ENCODE measurements around the gene SERINC2.
"Not testable (repeated sequence)": the region's sequence is repeated elsewhere in the genome, so short reads cannot be mapped to it uniquely, and the experiment has no call there.

The SERINC2 gene

DNA sequence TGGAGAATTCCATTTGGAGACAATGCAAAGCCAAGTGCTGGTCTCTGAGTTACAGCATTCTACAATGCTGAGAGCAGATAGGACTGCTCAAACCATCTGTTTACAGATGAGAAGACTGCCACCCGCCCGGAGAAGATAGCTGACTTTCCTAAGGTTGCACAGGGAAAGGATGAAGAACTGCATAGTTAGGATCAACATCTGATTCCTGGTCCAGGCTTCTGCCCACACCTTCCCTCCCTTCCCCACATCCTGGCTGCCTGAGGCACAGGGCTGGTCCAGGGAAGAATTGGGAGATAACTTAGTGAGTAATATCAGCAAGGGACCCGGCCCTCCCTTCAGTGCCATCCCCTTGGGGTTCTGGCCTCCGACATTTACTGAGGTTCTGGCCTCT lies 2.0 kb downstream of the SERINC2 start:
- DNase-seq (ENCODE audit: low read depth, low spot score), result no peak

DNA sequence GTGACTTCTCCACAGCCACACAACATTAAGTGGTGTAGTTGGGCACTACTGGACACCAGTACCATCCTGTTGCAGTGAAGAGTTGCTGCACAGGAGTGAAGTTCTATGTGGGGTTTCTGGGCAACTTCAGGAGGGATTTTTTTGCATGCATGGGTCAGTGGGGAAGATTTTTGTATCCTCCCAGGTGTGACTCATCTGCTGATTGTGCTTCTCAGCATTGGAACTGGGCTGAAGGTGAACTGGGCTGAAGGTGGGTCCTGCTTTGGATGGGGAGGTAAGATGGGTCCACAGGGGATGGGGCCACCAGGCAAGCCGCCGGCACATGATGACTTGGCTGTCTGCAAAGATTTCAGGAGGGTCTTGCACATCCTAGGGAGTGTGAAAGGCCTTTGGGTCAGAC lies 2.6 kb downstream of the SERINC2 start:
- DNase-seq (ENCODE audit: low read depth, low spot score), result no peak

DNA sequence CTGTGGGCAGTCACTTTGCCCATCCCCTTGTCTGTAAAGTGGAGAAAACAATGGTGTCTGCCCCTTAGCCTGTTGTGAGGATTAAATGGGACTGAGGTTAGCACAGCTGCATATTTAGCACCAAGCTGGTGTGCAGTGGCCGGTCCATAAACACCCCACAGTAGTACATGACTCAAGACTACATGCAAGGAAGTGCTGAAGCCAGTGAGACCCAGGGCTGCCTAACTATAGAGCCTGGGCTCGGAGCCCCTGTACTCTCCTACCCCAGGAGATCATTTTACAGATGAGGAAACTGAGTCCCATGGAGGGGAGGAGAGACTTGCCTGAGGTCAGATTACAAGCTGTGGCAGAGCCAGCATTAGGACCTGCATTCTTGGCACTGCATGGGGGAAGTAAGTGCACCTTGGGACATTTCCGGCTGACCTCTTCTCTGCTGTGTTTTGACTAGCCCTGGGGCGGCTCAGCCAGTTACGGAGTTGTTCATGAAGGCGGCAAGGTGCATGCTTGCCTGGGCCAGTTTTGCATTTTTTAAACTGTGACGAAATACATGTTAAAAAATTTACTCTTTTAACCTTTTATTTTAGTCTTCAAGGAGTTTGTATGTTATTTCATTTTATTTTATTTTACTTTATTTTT lies 3.2 kb downstream of the SERINC2 start:
- DNase-seq (ENCODE audit: low read depth, low spot score), result peak; percentile 84

DNA sequence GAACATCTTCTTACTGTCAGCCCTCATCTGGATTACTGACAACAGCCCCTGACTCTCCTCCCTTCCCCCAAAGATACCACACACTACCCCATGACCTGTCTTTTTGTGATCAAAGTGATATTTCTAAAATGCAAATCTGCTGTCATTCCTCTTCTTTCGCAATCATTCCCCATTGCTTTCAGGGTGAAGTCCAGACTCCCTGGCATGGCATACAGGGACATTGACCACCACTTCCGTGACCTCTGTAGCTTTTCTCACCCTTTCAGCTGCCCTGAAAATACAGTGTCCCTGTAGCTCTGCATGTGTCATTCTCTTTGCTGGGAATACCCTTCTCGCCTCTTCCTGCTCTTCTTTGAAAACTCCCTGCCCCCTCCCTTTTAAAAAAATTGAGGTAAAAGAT lies 4.1 kb downstream of the SERINC2 start:
- no peak for DNase-seq (ENCODE audit: low read depth, low spot score)

DNA sequence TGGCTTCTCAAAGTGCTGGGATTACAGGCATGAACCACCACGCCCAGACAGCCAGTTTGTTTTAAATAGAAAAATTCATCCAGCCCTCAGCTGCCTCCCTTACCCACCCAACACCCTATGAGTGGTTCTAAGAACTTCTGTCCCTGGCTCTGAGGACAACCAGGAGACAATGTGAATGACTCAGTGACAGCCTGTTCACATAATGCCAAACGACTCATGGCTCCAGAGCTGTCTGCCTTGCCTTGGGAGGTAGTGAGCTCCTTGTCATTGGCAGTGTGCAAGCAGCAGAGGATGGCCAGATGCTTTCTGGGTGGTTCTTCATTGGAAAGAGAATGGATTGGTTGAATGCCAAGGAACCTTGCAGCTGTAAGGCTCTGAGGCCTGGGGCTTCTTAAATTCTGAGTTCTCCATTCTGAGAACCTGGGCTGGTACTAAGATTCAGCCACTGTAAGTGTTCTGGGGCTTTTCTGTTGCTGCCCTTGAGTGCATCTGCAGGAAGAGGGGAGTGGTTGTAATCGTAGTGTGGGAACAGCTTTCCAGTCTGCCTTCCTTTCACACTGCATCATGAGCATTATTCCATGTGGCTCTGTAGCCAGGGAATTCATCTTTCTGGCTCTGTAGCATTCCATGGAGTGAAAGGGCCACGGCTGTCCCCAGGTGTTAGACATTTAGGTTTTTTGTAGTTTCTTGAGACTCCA lies 5.8 kb downstream of the SERINC2 start:
- no peak for DNase-seq (ENCODE audit: low read depth, low spot score)

DNA sequence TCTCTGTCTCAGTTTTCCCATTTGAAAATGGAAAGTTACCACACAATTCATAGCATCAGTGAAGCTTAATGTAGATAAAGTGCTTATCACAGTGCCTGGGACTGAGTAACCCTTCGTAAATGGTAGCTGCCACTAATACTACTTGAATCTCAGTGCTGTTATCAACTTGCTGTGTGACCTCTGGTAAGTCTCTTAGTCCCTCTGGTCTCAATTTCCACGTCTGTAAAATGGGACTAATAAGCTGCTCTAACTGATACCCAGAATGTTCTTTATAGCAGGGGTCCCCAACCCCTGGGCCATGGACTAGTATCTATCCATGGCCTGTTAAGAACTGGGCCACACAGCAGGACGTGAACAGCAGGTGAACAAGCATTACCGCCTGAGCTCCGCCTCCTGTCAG lies 7.7 kb downstream of the SERINC2 start:
- no peak for DNase-seq (ENCODE audit: low read depth, low spot score)

DNA sequence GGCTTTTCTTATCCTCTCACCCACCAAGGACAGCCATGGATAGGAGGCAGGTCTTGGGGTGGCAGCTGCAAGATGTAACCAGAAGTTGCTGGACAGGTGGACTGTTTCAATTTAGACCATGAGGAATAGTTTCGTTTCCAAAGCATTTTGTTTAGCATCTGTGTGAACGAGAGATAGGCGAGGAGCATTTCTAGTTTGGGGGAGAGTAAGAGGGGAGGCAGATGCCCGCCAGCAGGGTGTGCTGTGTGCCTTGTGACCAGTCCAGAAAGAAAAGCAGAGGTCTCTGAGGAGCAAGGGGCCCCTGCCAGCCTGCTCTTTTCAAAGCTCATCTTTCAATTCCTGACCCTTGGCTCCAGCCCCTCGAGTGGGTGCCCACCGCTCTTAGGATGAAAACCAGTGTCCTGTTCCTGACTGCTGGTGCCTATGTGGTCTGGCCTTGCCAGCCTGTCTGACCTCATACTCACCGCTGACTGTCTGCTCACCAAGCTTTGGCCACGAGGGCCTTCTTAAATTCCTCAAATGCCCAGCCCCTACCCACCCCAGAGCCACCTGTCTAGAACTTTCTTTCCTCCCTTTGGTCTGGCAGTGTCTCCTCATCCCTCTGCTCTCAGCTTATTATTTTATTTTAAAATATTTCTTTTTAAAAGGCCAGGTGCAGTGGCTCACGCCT lies 8.5 kb downstream of the SERINC2 start:
- peak; percentile 77 for DNase-seq (ENCODE audit: low read depth, low spot score)

DNA sequence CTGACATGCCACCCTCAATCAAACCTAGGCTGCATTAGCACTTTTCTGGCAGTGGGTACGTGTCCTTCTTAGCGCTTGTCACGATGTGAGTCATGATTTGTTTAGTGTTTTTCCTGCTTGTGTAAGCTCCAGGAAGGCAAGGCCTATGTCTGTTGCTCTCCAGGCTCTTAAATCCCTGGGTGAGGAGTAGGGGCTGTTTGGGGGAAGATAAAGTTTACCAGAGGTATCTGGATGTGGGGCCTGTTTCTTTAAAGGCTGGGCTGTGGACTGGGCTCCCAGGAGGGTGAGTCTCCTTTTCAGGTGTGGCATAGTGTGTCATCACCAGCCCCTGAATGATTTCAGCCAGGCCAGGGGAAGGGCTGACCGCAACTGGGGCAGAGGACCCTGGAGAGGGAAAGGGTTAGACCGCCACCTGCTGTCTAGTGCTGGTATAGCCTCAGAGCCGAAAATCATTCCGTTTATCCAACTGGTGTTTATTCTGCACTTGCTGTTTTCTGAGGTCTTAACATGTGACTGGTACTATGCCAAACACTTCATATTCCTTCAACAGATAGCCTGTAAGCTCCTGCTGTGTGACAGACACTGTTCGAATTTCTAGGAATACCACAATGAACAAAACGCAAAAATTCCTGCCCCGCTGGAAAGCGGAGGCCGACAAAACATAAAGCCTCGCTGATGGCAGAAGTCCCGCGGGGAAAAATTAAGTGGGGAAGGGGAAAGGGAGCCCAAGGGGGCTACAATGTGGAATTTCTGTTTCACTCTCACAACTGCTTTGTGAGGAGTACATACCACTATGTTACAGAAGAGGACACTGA lies 9.7 kb downstream of the SERINC2 start:
- peak; percentile 82 for DNase-seq (ENCODE audit: low read depth, low spot score)

DNA sequence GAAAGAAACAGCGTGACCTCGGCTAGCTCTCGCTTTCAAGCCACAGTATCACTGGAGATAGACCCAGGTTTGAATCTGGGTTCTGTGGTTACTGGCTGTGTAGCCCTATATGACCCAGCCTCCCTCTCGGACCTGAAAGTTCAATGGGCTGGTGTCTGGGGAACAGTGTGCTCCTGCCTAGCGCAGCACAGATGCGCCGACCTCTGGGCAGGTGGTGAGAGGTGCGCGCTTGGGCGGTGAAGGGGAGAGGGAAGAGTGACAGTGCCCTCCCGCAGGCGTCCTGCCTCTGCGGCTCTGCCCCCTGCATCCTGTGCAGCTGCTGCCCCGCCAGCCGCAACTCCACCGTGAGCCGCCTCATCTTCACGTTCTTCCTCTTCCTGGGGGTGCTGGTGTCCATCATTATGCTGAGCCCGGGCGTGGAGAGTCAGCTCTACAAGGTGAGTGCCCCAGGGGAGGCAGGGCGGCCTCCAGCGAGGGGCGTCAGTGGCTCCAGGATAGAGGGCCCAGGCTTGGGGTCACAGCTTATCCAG lies 10.5 kb downstream of the SERINC2 start:
- no peak for DNase-seq (ENCODE audit: low read depth, low spot score)

DNA sequence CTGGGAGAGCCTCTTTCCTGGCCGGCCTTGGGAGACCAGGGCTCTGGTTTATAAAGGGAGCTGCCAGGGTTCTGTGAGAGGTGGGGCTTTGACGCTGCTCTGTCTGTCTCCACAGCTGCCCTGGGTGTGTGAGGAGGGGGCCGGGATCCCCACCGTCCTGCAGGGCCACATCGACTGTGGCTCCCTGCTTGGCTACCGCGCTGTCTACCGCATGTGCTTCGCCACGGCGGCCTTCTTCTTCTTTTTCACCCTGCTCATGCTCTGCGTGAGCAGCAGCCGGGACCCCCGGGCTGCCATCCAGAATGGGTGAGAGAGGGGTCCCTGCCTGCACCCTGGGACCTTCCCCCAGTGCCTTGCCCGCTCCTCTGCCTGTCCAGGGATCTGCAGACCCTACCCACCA lies 11.6 kb downstream of the SERINC2 start:
- DNase-seq (ENCODE audit: low read depth, low spot score), result no peak

DNA sequence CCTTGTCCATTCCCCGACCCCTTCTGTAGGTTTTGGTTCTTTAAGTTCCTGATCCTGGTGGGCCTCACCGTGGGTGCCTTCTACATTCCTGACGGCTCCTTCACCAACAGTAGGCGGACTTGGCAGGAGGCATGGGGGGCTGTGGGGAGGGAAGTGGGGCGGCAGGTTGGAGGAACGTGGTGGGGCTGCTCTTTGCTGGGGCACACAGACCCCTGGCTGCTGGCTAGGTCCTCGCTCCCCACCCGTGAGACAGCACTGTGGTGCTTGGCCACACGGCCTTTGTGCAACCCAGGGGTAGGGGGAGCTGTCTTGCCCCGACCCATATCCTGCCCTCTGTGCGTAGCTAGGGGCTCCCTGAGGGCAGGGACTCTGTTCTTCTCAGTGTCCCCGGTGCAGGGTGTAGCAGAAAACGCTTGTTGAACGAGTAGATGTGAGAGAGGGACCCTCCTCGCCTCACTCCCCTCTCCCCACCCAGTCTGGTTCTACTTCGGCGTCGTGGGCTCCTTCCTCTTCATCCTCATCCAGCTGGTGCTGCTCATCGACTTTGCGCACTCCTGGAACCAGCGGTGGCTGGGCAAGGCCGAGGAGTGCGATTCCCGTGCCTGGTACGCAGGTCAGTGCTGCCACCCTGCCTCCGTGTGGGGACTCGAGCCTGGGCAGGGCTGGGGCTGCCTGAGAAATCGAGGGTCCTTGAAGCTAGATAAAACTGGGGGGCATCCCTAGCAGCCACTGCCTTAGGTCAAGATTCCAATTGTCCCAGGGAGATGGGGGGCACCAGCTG lies 12.5 kb downstream of the SERINC2 start:
- DNase-seq (ENCODE audit: low read depth, low spot score), result no peak

DNA sequence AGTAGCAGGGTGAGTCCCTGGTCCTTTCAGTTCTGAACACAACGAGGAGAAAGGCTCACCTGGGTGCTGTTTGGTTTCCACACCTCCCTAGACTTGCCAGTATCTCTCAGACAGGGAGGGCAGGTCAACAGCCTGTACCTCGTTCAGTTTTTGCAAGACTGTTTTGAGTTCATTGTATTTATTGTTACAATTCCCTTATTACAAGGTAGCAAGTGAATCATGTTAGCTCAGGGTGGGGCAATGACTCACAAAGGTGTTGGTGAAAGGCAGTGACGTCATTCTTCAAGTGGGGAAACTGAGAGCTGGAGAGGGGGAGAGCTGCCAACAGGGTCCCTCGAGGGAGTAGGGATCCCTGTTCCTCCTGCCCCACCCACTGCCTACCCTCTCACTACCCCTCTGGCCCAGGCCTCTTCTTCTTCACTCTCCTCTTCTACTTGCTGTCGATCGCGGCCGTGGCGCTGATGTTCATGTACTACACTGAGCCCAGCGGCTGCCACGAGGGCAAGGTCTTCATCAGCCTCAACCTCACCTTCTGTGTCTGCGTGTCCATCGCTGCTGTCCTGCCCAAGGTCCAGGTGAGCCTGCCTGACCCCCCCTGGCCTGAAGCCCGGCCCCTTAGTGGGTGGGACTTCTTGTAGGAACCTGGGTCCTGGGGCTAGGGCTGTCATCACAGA lies 13.4 kb downstream of the SERINC2 start:
- no peak for DNase-seq (ENCODE audit: low read depth, low spot score)

DNA sequence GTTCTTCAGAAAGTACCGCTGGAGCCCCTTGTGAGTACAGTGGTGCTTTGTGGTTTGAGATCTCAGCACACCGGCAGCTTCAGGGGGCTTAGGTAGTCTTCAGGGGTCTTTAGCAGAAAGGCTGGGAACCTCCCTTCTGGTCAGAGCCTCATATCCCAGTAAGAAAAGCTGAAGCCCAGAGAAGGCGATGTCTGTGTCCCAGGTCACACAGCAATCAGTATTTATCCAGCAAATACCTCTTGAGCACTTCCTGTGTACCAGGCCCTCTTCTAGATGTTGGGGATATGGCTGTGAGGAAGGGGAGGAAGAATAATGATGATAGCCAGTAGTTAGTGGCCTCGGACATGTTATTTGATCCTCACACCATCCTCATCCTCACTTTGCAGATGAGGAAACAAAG lies 14.3 kb downstream of the SERINC2 start:
- DNase-seq (ENCODE audit: low read depth, low spot score), result no peak

DNA sequence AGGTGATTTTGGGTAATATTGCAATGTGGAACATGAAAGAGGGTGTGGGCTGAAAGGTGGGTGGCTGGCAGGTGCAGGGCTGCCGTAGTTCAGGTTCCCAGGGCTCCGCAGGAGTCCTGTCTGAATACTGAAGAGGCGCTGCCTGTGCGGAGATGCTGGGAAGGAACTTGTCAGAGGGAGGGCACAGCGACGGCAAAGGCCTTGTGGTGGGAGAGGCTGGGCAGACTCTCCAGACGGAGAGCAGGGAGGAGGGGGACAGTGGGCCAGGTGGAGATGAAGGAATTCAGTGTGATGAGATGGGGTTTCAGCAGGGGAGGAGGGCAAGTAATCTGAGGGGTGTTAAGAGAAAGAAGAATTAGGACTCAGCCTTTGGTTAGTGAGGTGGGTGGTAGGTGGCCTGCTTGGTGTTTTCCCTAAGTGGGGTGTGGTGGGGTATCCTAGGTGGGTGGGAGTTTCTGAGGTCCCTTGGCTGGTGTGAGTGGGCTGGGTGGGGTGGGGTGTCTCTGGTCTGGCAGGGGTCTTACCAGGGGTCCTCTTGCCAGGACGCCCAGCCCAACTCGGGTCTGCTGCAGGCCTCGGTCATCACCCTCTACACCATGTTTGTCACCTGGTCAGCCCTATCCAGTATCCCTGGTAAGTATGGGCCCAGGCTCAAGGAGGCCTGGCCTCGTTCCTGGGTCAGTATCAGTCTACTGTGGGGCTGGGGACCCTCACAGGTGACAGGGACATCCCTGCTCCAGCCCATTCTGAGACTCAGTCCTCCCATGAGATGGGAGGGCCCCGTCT lies 15.6 kb downstream of the SERINC2 start:
- no peak for DNase-seq (ENCODE audit: low read depth, low spot score)

DNA sequence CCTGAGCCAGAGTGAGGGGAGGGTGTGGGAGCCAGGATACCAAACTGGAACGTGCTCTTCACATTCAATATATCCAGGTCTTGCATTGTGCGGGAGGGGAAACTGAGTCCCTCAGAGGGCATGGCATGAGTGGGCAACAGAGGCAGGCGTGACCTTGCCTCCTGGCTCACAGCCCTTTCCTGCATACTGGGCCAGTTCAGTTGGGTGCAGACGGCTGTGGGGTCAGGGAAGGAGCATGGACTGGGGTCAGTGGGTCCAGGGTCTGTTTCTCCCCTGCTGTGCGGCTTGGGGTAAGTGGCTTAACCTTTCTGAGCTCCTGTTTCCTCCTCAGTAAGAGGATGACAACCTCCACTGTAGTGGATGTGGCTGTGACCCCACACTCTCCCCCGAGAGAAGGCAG lies 16.6 kb downstream of the SERINC2 start:
- DNase-seq (ENCODE audit: low read depth, low spot score), result no peak

DNA sequence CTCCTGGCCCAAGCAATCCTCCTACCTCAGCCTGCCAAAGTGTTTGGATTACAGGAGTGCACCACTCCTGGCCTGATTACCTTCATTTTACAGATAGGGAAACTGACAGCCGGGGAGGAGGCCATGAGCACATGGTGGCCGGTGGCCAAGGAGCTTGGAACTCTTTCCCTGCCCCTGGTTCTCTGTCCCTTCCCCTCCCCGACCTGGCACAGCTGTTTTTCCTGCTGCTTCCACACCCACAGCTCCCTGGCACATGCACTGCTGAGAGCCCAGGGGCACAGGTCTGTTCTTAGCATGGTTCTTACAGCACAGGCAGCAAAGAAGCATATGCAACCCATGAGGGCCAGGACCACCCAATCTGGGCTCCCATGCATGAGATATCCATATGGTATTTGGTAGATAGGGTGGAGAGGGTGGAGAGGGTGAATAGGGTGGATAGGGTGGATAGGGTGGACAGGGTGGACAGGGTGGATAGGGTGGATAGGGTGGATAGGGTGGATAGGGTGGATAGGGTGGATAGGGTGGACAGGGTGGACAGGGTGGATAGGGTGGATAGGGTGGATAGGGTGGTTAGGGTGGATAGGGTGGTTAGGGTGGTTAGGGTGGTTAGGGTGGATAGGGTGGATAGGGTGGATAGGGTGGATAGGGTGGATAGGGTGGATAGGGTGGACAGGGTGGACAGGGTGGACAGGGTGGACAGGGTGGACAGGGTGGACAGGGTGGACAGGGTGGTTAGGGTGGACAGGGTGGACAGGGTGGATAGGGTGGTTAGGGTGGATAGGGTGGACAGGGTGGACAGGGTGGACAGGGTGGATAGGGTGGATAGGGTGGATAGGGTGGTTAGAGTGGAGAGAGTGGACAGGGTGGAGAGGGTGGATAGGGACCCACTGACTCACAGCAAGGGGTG lies 18.6 kb downstream of the SERINC2 start:
- not testable (repeated sequence) for DNase-seq (ENCODE audit: low read depth, low spot score)

DNA sequence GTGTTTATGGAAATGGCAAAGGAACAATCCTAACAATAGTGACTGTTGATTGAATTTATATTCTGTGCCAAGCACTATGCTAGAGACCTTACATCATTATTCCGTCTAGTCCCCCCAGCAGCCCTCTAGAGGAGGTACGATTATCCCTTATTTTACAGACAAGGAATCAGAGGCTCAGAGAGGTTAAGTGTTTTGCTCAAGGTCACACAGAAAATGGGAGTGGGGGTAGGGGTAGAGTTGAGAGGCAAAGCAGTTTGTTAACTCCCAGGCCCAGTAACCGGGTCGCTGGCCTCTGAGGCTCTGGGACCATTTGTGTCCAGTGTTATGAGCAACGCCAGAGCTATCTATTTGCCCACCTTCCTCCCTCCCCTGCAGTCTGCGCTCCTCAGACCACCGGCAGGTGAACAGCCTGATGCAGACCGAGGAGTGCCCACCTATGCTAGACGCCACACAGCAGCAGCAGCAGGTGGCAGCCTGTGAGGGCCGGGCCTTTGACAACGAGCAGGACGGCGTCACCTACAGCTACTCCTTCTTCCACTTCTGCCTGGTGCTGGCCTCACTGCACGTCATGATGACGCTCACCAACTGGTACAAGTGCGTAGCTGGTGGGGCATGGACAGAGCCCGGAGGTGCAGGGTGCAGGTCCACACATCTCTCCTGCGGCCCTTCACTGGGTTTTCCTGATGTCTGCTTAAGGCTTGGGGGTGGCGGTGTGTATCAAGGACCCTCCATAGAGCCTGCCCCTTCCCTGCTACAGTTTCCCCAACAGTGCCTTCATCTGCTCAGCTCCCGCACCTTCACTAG lies 19.8 kb downstream of the SERINC2 start:
- no peak for DNase-seq (ENCODE audit: low read depth, low spot score)

DNA sequence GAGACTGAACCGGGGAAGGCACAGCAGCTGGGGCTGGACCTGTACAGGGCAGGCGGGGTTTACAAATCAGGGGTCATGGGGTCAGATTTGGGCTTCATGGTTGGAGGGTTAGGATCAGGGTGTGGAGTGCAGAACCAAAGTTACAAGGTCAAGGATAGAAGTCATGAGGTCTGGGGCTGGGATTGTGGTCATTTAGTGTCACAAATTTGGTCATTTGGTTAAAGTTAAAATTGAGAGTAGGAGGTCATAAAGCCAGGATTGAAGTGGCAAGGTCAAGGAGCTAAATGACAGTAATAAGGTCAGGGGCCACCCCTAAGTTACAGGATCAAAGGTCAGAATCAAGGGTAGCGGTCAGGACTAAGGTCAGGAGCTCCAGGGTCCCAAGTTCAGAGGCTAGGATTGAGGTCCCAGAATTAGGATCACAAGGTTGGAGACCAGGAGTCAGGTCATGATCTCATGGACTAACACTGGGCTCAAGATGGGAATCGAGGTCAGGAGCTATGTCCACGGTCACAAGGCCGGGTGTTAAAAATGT lies 20.4 kb downstream of the SERINC2 start:
- DNase-seq (ENCODE audit: low read depth, low spot score), result no peak
